Smooth muscle cell (in vitro differentiated cells): Measurements from ENCODE around the gene MAP6. TPM values are rescaled to one million over a fixed set of nuclear protein-coding genes. Genes with fewer than 3 reads are reported as not detected.
A peak's percentile ranks its signal among the peaks of the same experiment; 100 is the strongest.

Experiments used
- DNase-seq: peaks from one replicate; lab custom pipeline; 2025; ENCODE audit not compliant: unreplicated experiment; lab: John Stamatoyannopoulos, UW
- H2AFZ ChIP-seq: fragments of 200-600 bp; sonication (generic); 2 replicates; pipeline ENCODE4 v1.6.0; 2016; ENCODE audit warnings: antibody characterized with exemption, low read depth, mild to moderate bottlenecking
- H3F3A ChIP-seq: fragments of 200-600 bp; sonication (generic); 2 replicates; pipeline ENCODE4 v1.6.0; 2017; ENCODE audit warnings: antibody characterized with exemption, low read depth
- H3K27ac ChIP-seq: fragments of 200-600 bp; sonication (generic); 2 replicates; pipeline ENCODE4 v1.5.1; 2016; ENCODE audit warnings: low read depth, mild to moderate bottlenecking
- H3K27me3 ChIP-seq: fragments of 200-600 bp; sonication (generic); 2 replicates; pipeline ENCODE4 v1.6.1; 2016; ENCODE audit warnings: low read depth, mild to moderate bottlenecking
- H3K36me3 ChIP-seq: fragments of 200-600 bp; sonication (generic); 2 replicates; pipeline ENCODE4 v1.5.1; 2016; ENCODE audit warnings: low read depth
- H3K4me1 ChIP-seq: fragments of 200-600 bp; sonication (generic); 2 replicates; pipeline ENCODE4 v1.5.1; 2016; ENCODE audit warnings: low read depth
- H3K4me2 ChIP-seq: fragments of 200-600 bp; sonication (generic); 2 replicates; pipeline ENCODE4 v1.6.0; 2016; ENCODE audit warnings: mild to moderate bottlenecking
- H3K4me3 ChIP-seq: fragments of 200-600 bp; sonication (generic); 2 replicates; pipeline ENCODE4 v1.5.1; 2016; ENCODE audit warnings: mild to moderate bottlenecking
- H3K79me2 ChIP-seq: fragments of 200-600 bp; sonication (generic); 2 replicates; pipeline ENCODE4 v1.6.0; 2016; ENCODE audit warnings: low read depth, mild to moderate bottlenecking
- H3K9ac ChIP-seq: fragments of 200-600 bp; sonication (generic); 2 replicates; pipeline ENCODE4 v1.6.0; 2016; ENCODE audit warnings: low read depth
- H3K9me3 ChIP-seq: fragments of 200-600 bp; sonication (generic); replicated peaks from 2 replicates; pipeline ENCODE4 v1.5.1; 2016; ENCODE audit warnings: low read depth
- H4K20me1 ChIP-seq: fragments of 200-600 bp; sonication (generic); 2 replicates; pipeline ENCODE4 v1.6.0; 2016; ENCODE audit warnings: low read depth
- CTCF ChIP-seq: fragments of 200-600 bp; sonication (generic); IDR thresholded peaks from 2 replicates; pipeline ENCODE4 v1.5.1; 2017; ENCODE audit warnings: borderline replicate concordance, mild to moderate bottlenecking, antibody characterized with exemption; ENCODE audit not compliant: insufficient read depth, poor library complexity, severe bottlenecking
- whole genome bisulfite sequencing: methylation state at CpG from one replicate; pipeline ENCODE4 v1.1.7; 2016; ENCODE audit warnings: low lambda C conversion rate; 5-methylcytosine and 5-hydroxymethylcytosine counted together
- polyA plus RNA-seq: library from polyadenylated mRNA; unstranded; fragments of >200 nt; fragmentation: Nextera tagmentation; extraction: Ambion mirVana; gene quantifications from 2 replicates; pipeline ENCODE4 v1.2.1, GENCODE V29; 2016
- total RNA-seq: library from RNA; depleted of rRNA; stranded (reverse); fragments of >200 nt; gene quantifications from 2 replicates; pipeline ENCODE4 v1.2.3, GENCODE V29; 2014

MAP6 gene
- total RNA-seq = 0.09 and 0.22 TPM in 2 replicates
- polyA plus RNA-seq = 0.43 and 0.47 TPM in 2 replicates

DNA sequence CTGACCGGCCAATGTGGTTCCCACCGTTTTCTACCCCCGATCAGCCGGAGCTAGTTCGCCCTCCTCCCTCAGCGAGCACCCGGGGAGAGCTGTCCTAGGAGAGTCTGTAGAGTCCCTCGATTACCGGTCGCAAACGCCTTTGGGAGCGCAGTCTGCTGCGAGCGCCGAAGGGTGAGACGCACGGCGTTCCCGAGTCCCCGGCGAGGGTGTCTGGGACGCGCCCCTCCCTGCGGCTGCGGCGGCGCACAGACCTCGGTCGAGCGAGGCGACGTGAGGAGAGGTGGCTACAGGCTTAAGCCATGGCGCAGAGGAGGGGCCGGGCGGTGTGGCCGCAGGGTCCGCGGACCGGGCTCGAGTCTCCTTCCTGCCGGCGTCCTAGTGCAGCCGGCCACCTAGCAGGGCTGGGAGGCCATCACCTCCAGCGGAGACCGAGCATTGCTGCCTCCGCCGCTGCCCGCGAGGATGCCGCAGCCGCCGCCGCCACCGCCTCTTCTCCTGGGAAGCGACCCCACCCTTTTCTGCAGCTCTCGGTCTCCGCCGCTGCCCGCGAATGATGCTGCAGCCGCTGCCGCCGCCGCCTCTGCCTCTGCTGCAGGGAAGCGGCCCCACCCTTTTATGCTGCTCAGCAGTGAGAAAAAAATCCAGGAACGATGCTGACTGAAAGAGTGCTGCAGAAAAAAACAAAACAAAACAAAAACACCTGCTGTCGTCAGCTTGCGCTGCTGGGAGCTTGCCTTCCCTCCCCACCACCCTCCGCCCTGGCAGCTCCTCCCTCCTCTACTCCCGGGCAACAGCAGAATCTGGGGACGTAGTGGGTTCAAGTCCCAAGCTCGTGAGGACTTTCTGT is at the start of gene MAP6:
Gene MAP6, minus strand, starts transcription at position 588 of the 847 bp plus-strand sequence. CDS start 669 bp downstream, outside the sequence.
- Histone ChIP-seq H3K9ac (no peak within 1 kb of the TSS), H3K4me3 (peak within 1 kb of the TSS; percentile 55), H3F3A (no peaks in the 10 kb centered on the region)

GRCh38 chr11:75717608-75718418 is 49.0 kb upstream of the MAP6 start, which contains the start of gene MOGAT2:
TSS of gene MOGAT2 (plus strand) at chr11:75717838. CDS start at chr11:75717889, 51 bp downstream.
- Histone ChIP-seq H3K27ac (no peak within 1 kb of the TSS), H3K4me1 (no peaks in the 10 kb centered on the region), H3K9ac (no peak within 1 kb of the TSS), H3K79me2 (no peaks in the 10 kb centered on the region), H4K20me1 (no peaks in the 10 kb centered on the region), H2AFZ (no peak within 1 kb of the TSS), H3K4me3 (no peak within 1 kb of the TSS), H3K27me3 (peaks cover 9% of the 10 kb centered on the region), H3K9me3 (no peaks in the 10 kb centered on the region), H3F3A (no peaks in the 10 kb centered on the region), H3K36me3 (no peaks in the 10 kb centered on the region), H3K4me2 (no peak within 1 kb of the TSS)
- WGBS = 86% methylated on average over 13 of the region's 13 CpGs
- TF ChIP-seq CTCF = no peak
- DNase-seq = no peak

More for the DNA sequence above, at the start of gene MAP6:
- no peaks in the 10 kb centered on the region for H3K79me2 ChIP-seq
- no peaks in the 10 kb centered on the region for H4K20me1 ChIP-seq
- H3K9me3 ChIP-seq = no peaks in the 10 kb centered on the region
- H3K36me3 ChIP-seq = no peaks in the 10 kb centered on the region
- H3K27ac ChIP-seq = no peak within 1 kb of the TSS
- H3K4me1 ChIP-seq = peaks cover 7% of the 10 kb centered on the region
- peak within 1 kb of the TSS; percentile 88 for H3K4me2 ChIP-seq
- 7% methylated on average over 72 of the region's 72 CpGs for WGBS
- no peak for TF ChIP-seq CTCF
- no peak for DNase-seq
- peaks cover 91% of the 10 kb centered on the region for H3K27me3 ChIP-seq
- peak within 1 kb of the TSS; percentile 55 for H2AFZ ChIP-seq

GRCh38 chr11:75716659-75717058 is 47.8 kb upstream of the MAP6 start:
- TF ChIP-seq CTCF = no peak
- WGBS = 52% methylated on average over 3 of the region's 3 CpGs

More at GRCh38 chr11:75716659-75717058, 47.8 kb upstream of the MAP6 start:
- Histone ChIP-seq H3K9ac (no peak overlapping the region), H3K27ac (no peak overlapping the region), H3K4me2 (no peak overlapping the region), H2AFZ (no peak overlapping the region), H3K27me3 (peaks cover 9% of the 10 kb centered on the region), H3K36me3 (no peaks in the 10 kb centered on the region), H3K79me2 (no peaks in the 10 kb centered on the region), H4K20me1 (no peaks in the 10 kb centered on the region), H3K4me3 (no peak overlapping the region), H3K9me3 (no peaks in the 10 kb centered on the region), H3F3A (no peaks in the 10 kb centered on the region), H3K4me1 (no peaks in the 10 kb centered on the region)
- no peak for DNase-seq
